H1 (cell line): Measurements from ENCODE around the gene TRPM6. TPM values are rescaled to one million over a fixed set of nuclear protein-coding genes. Genes with fewer than 3 reads are reported as not detected.

Experiments used
- CTCF ChIA-PET: fragments of 300-600 bp; sonication (Branson Sonifier 250); formaldehyde crosslinking; loops from one replicate; lab custom pipeline; 2021; ENCODE audit not compliant: partially characterized antibody; lab: Charles Lee
- POLR2A ChIA-PET: fragments of 300-600 bp; sonication (Branson Sonifier 250); formaldehyde crosslinking; loops from one replicate; lab custom pipeline; 2021; ENCODE audit warnings: inconsistent platforms; ENCODE audit not compliant: partially characterized antibody; lab: Charles Lee
- DNase-seq, 2 experiments: peaks; one replicate each; pipeline versions ENCODE4 v3.0.0 to v3.0.0-alpha.2; 2010 to 2022; ENCODE audit warnings: low spot score in 2 of 2, low read depth in 1 of 2, mixed read lengths in 1 of 2
- FAIRE-seq: peaks from 2 replicates; lab custom pipeline; 2011; peaks lifted over from hg19 to GRCh38; lab: Jason Lieb, UNC
- H2AFZ ChIP-seq: 2 replicates; pipeline ENCODE4 v1.8.1; 2012; ENCODE audit warnings: low read length, inconsistent platforms
- H2AK5ac ChIP-seq: 2 replicates; pipeline ENCODE4 v1.6.1; 2013; ENCODE audit warnings: low read depth, low read length
- H2BK120ac ChIP-seq: replicated peaks from 2 replicates; pipeline ENCODE3; 2013; ENCODE audit warnings: low read depth, low read length, inconsistent platforms
- H2BK12ac ChIP-seq: 2 replicates; pipeline ENCODE4 v1.6.1; 2013; ENCODE audit warnings: low read depth, low read length
- H2BK15ac ChIP-seq: 2 replicates; pipeline ENCODE4 v1.6.1; 2013; ENCODE audit warnings: low read length
- H2BK20ac ChIP-seq: 2 replicates; pipeline ENCODE4 v1.6.1; 2013; ENCODE audit warnings: low read length
- H2BK5ac ChIP-seq: 2 replicates; pipeline ENCODE4 v1.6.1; 2013; ENCODE audit warnings: low read depth, low read length
- H3K14ac ChIP-seq: 2 replicates; pipeline ENCODE4 v1.6.1; 2013; ENCODE audit warnings: inconsistent platforms; ENCODE audit not compliant: insufficient read length
- H3K18ac ChIP-seq: 2 replicates; pipeline ENCODE4 v1.6.1; 2013; ENCODE audit warnings: low read length; ENCODE audit errors: extremely low read depth
- H3K23ac ChIP-seq: 2 replicates; pipeline ENCODE4 v1.6.1; 2013; ENCODE audit warnings: inconsistent platforms; ENCODE audit not compliant: insufficient read length
- H3K23me2 ChIP-seq: 2 replicates; pipeline ENCODE4 v1.6.1; 2013; ENCODE audit warnings: low read depth, low read length
- H3K27ac ChIP-seq: 2 replicates; pipeline ENCODE4 v1.6.1; 2011; ENCODE audit warnings: low read depth, low read length, inconsistent platforms
- H3K27me3 ChIP-seq, 4 experiments: replicated peaks in 1 of 4; 1 replicate in 1 of 4; 2 replicates in 3 of 4; pipeline versions ENCODE4 v1.6.1 to v1.8.1; 2011 to 2013; ENCODE audit warnings: low read length in 3 of 4, mild to moderate bottlenecking in 3 of 4, inconsistent platforms in 2 of 4, mixed read lengths in 2 of 4, moderate library complexity in 1 of 4; ENCODE audit not compliant: control insufficient read depth in 3 of 4, insufficient read depth in 3 of 4; ENCODE audit errors: extremely low read depth in 1 of 4
- H3K36me3 ChIP-seq, 4 experiments: 2 replicates each; pipeline versions ENCODE4 v1.6.1 to v1.8.1; 2011 to 2013; ENCODE audit warnings: mild to moderate bottlenecking in 4 of 4, low read length in 3 of 4, moderate library complexity in 2 of 4, control low read depth in 1 of 4, inconsistent platforms in 1 of 4; ENCODE audit not compliant: insufficient read depth in 4 of 4, control insufficient read depth in 2 of 4
- H3K4ac ChIP-seq: replicated peaks from 2 replicates; pipeline ENCODE3; 2013; ENCODE audit warnings: low read length, low read depth, mixed read lengths, inconsistent platforms; ENCODE audit not compliant: insufficient read length
- H3K4me1 ChIP-seq, 4 experiments: replicated peaks in 1 of 4; 1 replicate in 1 of 4; 2 replicates in 3 of 4; pipeline versions ENCODE4 v1.6.1 to v1.8.1; 2011 to 2013; ENCODE audit warnings: low read length in 3 of 4, inconsistent platforms in 2 of 4, mixed read lengths in 1 of 4; ENCODE audit not compliant: insufficient read depth in 4 of 4, control insufficient read depth in 3 of 4
- H3K4me2 ChIP-seq, 2 experiments: 2 replicates each; pipeline versions ENCODE4 v1.6.1 to v1.8.1; 2011 to 2013; ENCODE audit warnings: low read depth in 2 of 2, low read length in 2 of 2, control low read depth in 1 of 2, inconsistent platforms in 1 of 2, mild to moderate bottlenecking in 1 of 2; ENCODE audit not compliant: insufficient read depth in 1 of 2
- H3K4me3 ChIP-seq, 4 experiments: fragments of 200-600, 300-600 bp in 1 of 4; sonication (generic), shearing (Covaris generic), sonication (Bioruptor Twin) in 1 of 4; 2 replicates each; pipeline versions ENCODE4 v1.5.1 to v1.8.1; 2011 to 2016; ENCODE audit warnings: low read length in 4 of 4, low read depth in 3 of 4, control low read depth in 2 of 4, inconsistent platforms in 2 of 4, mild to moderate bottlenecking in 2 of 4, mixed read lengths in 1 of 4, moderate library complexity in 1 of 4; ENCODE audit not compliant: insufficient read depth in 2 of 4; ENCODE audit errors: extremely low read depth in 1 of 4
- H3K56ac ChIP-seq: replicated peaks from 2 replicates; pipeline ENCODE3; 2013; ENCODE audit warnings: low read depth, mild to moderate bottlenecking, mixed read lengths, low read length, inconsistent platforms; ENCODE audit not compliant: insufficient read length
- H3K79me1 ChIP-seq: 2 replicates; pipeline ENCODE4 v1.6.1; 2013; ENCODE audit warnings: low read depth, low read length, control low read depth
- H3K79me2 ChIP-seq, 2 experiments: 2 replicates each; pipeline versions ENCODE4 v1.6.1 to v1.8.1; 2012 to 2013; ENCODE audit warnings: low read length in 2 of 2, mild to moderate bottlenecking in 2 of 2, inconsistent platforms in 1 of 2; ENCODE audit not compliant: insufficient read depth in 2 of 2, control insufficient read depth in 1 of 2
- H3K9ac ChIP-seq, 4 experiments: replicated peaks in 1 of 4; 1 replicate in 1 of 4; 2 replicates in 3 of 4; pipeline versions ENCODE4 v1.6.1 to v1.8.1; 2011 to 2013; ENCODE audit warnings: low read depth in 3 of 4, low read length in 3 of 4, control low read depth in 2 of 4, mild to moderate bottlenecking in 2 of 4, moderate library complexity in 2 of 4, inconsistent platforms in 1 of 4; ENCODE audit errors: extremely low read depth in 1 of 4
- H3K9me3 ChIP-seq, 2 experiments: 2 replicates each; pipeline versions ENCODE4 v1.6.1 to v1.8.1; 2012 to 2013; ENCODE audit warnings: mild to moderate bottlenecking in 2 of 2, moderate library complexity in 2 of 2, control low read depth in 1 of 2, inconsistent platforms in 1 of 2, low read depth in 1 of 2, low read length in 1 of 2, mixed read lengths in 1 of 2; ENCODE audit not compliant: insufficient read depth in 2 of 2
- H4K20me1 ChIP-seq, 2 experiments: replicated peaks in 1 of 2; 2 replicates each; pipeline versions ENCODE3 to v1.8.1; 2011 to 2013; ENCODE audit warnings: inconsistent platforms in 2 of 2, low read length in 2 of 2, mild to moderate bottlenecking in 1 of 2; ENCODE audit not compliant: insufficient read depth in 2 of 2, control insufficient read depth in 1 of 2
- H4K5ac ChIP-seq: 2 replicates; pipeline ENCODE4 v1.6.1; 2013; ENCODE audit warnings: low read length, low read depth, mixed read lengths, inconsistent platforms; ENCODE audit not compliant: insufficient read length
- H4K8ac ChIP-seq: 2 replicates; pipeline ENCODE4 v1.8.0; 2013; ENCODE audit warnings: mild to moderate bottlenecking, moderate library complexity, low read length, inconsistent platforms; ENCODE audit not compliant: insufficient read depth; ENCODE audit errors: extremely low read depth
- H4K91ac ChIP-seq: replicated peaks from 2 replicates; pipeline ENCODE3; 2013; ENCODE audit warnings: low read length, mixed read lengths, inconsistent platforms; ENCODE audit not compliant: insufficient read length
- CBX8 ChIP-seq: fragments of 300-800, 300-1000 bp; sonication (generic); IDR thresholded peaks from 2 replicates; pipeline ENCODE4 v1.7.1; 2016; ENCODE audit warnings: low read depth, low read length, borderline replicate concordance
- CREB1 ChIP-seq: IDR thresholded peaks from 2 replicates; pipeline ENCODE4 v1.6.1; 2012; ENCODE audit warnings: inconsistent platforms
- CTBP2 ChIP-seq: IDR thresholded peaks from 2 replicates; pipeline ENCODE4 v1.7.0; 2011; ENCODE audit warnings: borderline replicate concordance, mild to moderate bottlenecking, moderate library complexity, mixed read lengths, low read length; ENCODE audit not compliant: insufficient read depth, insufficient read length
- EZH2 ChIP-seq: fragments of 200-600 bp; sonication (generic); IDR thresholded peaks from 2 replicates; pipeline ENCODE4 v1.7.1; 2012; ENCODE audit warnings: low read depth, mild to moderate bottlenecking, moderate library complexity, low read length, inconsistent platforms; ENCODE audit not compliant: severe bottlenecking
- GTF2F1 ChIP-seq: IDR thresholded peaks from 2 replicates; pipeline ENCODE4 v1.6.1; 2012; ENCODE audit warnings: low read depth, low read length, improper control_type of control experiment, borderline replicate concordance
- KDM1A ChIP-seq: fragments of 200-600, 300-600 bp; sonication (generic); IDR thresholded peaks from 2 replicates; pipeline ENCODE4 v1.7.1; 2016; ENCODE audit warnings: mild to moderate bottlenecking, low read length, borderline replicate concordance
- KDM4A ChIP-seq: IDR thresholded peaks from one replicate; pipeline ENCODE4 v1.7.1; 2012; ENCODE audit warnings: low read depth, mild to moderate bottlenecking, moderate library complexity, low read length, inconsistent platforms; ENCODE audit not compliant: severe bottlenecking
- MAFK ChIP-seq: IDR thresholded peaks from 2 replicates; pipeline ENCODE4 v1.6.1; 2012; ENCODE audit warnings: low read depth, mild to moderate bottlenecking, improper control_type of control experiment, low read length
- POLR2A ChIP-seq, 2 experiments: IDR thresholded peaks; 1 replicate in 1 of 2; 2 replicates in 1 of 2; pipeline ENCODE4 v1.6.1; 2011; ENCODE audit warnings: low read depth in 2 of 2, low read length in 2 of 2, mild to moderate bottlenecking in 2 of 2; ENCODE audit errors: control extremely low read depth in 1 of 2
- POLR2AphosphoS5 ChIP-seq: IDR thresholded peaks from 2 replicates; pipeline ENCODE4 v1.6.1; 2011; ENCODE audit warnings: low read depth, low read length
- SAP30 ChIP-seq: fragments of 300-600 bp; sonication (generic); IDR thresholded peaks from 2 replicates; pipeline ENCODE4 v1.7.1; 2012; ENCODE audit warnings: low read length, moderate library complexity, mild to moderate bottlenecking, inconsistent platforms; ENCODE audit not compliant: insufficient read depth, insufficient replicate concordance
- SP4 ChIP-seq: IDR thresholded peaks from 2 replicates; pipeline ENCODE4 v1.6.1; 2012; ENCODE audit warnings: low read length, inconsistent platforms
- TAF1 ChIP-seq: IDR thresholded peaks from 2 replicates; pipeline ENCODE4 v1.6.1; 2011; ENCODE audit warnings: mild to moderate bottlenecking, low read depth, low read length
- USF2 ChIP-seq: IDR thresholded peaks from 2 replicates; pipeline ENCODE4 v1.6.1; 2011; ENCODE audit warnings: low read length, improper control_type of control experiment
- WGBS, 2 experiments: shearing (Covaris generic) in 1 of 2; methylation state at CpG; one replicate each; pipeline versions ENCODE4 v1.1.6 to v1.1.7; 2013 to 2015; ENCODE audit warnings: low lambda C conversion rate in 2 of 2, mixed read lengths in 2 of 2, inconsistent platforms in 1 of 2, low coverage in 1 of 2, missing lambda C conversion rate in 1 of 2; ENCODE audit not compliant: insufficient replicate concordance in 2 of 2, insufficient coverage in 1 of 2, insufficient read length in 1 of 2; ENCODE audit errors: extremely low coverage in 1 of 2, missing lambda C conversion rate in 1 of 2; 5-methylcytosine and 5-hydroxymethylcytosine counted together
- polyA plus RNA-seq, 7 experiments: library from polyadenylated mRNA; depleted of rRNA in 3 of 7; stranded (reverse) in 5 of 7; unstranded in 2 of 7; fragments of >200 nt in 5 of 7; fragments of 200-250 nt in 2 of 7; gene quantifications; 1 replicate in 5 of 7; 2 replicates in 1 of 7; 4 replicates in 1 of 7; pipeline versions ENCODE4 v1.2.1 to v1.2.3, GENCODE V29; 2011 to 2013; ENCODE audit warnings: missing spikeins in 2 of 7, mixed read lengths in 2 of 7
- total RNA-seq: library from RNA; stranded (reverse); fragmentation: NEBNext Ultra II Directional; extraction: Animal tissue kit (Norgen Biotek cat#: 25700); gene quantifications from 2 replicates; pipeline ENCODE4 v1.2.1, GENCODE V29; 2021

TRPM6 gene
- total and polyA plus RNA-seq, 2 of the 8 experiments (the other 6 are each of a cell fraction or from before 2014, with no cell fraction given), result 0.45 to 1.5 TPM

- no peak for FAIRE-seq
These were observed 91.9 kb downstream of the TRPM6 start for GRCh38 chr9:74795803-74796202.

More at GRCh38 chr9:74795803-74796202, 91.9 kb downstream of the TRPM6 start:
- H3K23me2 ChIP-seq, result no peaks in the 10 kb centered on the region
- H2BK5ac ChIP-seq, result no peak overlapping the region
- H3K4me3 ChIP-seq, result no peak overlapping the region
- no peak overlapping the region for H3K23ac ChIP-seq
- no peak overlapping the region for H2BK20ac ChIP-seq
- no peaks in the 10 kb centered on the region for H3K4me1 ChIP-seq
- no peak overlapping the region for H4K8ac ChIP-seq
- H3K18ac ChIP-seq, result no peak overlapping the region
- H3K9me3 ChIP-seq, result no peaks in the 10 kb centered on the region
- H4K20me1 ChIP-seq, result no peaks in the 10 kb centered on the region
- H3K36me3 ChIP-seq, result no peaks in the 10 kb centered on the region
- whole genome bisulfite sequencing, 2 experiments, result 90% methylated on average over 1 of the region's 1 CpG; no CpG with 5 or more reads in 1 of the 2 experiments
- no peak overlapping the region for H4K91ac ChIP-seq
- no peaks in the 10 kb centered on the region for H3K27me3 ChIP-seq
- DNase-seq, result no peak
- H2AFZ ChIP-seq, result no peak overlapping the region
- H3K79me1 ChIP-seq, result no peaks in the 10 kb centered on the region
- TF ChIP-seq KDM4A (no peak), CTBP2 (no peak), SAP30 (no peak), TAF1 (no peak), GTF2F1 (no peak), CBX8 (no peak), MAFK (no peak), EZH2 (no peak), CREB1 (no peak), POLR2A (IDR thresholded peaks at IDR 0.05; ENCODE audit: control extremely low read depth in 1 of 2, low read depth in 2 of 2, low read length in 2 of 2) (no peak), SP4 (no peak), USF2 (no peak), POLR2AphosphoS5 (no peak), KDM1A (no peak)
- H3K79me2 ChIP-seq, result no peaks in the 10 kb centered on the region
- H3K4me2 ChIP-seq, result no peak overlapping the region
- ChIA-PET POLR2A (no interaction called here), CTCF (interaction anchor here (1.4 kb wide), 1 partner anchor 272 kb away, joined by 3 read pairs; no protein-coding TSS in a partner anchor)
- no peak overlapping the region for H2AK5ac ChIP-seq
- no peak overlapping the region for H3K27ac ChIP-seq
- H2BK15ac ChIP-seq, result no peak overlapping the region
- H2BK12ac ChIP-seq, result no peak overlapping the region
- H3K14ac ChIP-seq, result no peak overlapping the region
- H3K56ac ChIP-seq, result no peak overlapping the region
- no peak overlapping the region for H3K9ac ChIP-seq
- no peak overlapping the region for H3K4ac ChIP-seq
- no peak overlapping the region for H2BK120ac ChIP-seq
- no peak overlapping the region for H4K5ac ChIP-seq
